ENCODE data around the gene CAMK1D. TPM values are rescaled to one million over a fixed set of nuclear protein-coding genes. Genes with fewer than 3 reads are reported as not detected.

Gene CAMK1D
- total RNA-seq, 2 experiments from 2014 or later, result 28.8 to 35.3 TPM

GRCh38 chr10:12465385-12466136, 116.2 kb downstream of the CAMK1D start:
- intact Hi-C loops (cut with DNase I, micrococcal nuclease), result no loop called here
- no peaks in the 10 kb centered on the region for H3K9me3 ChIP-seq (ENCODE audit: control insufficient read depth in 1 of 2, insufficient read depth in 1 of 2, low read length in 2 of 2)
- DNase-seq (no peak), ATAC-seq (ENCODE audit: poor library complexity) (no peak)
- TF ChIP-seq CTCF (IDR thresholded peaks at IDR 0.05), result no peak
- no peak overlapping the region for H3K4me3 ChIP-seq (ENCODE audit: low read length)
- peaks cover 31% of the 10 kb centered on the region for H3K4me1 Mint-ChIP-seq (ENCODE audit: low read depth)
- no peaks in the 10 kb centered on the region for H3K27me3 Mint-ChIP-seq
- H3K4me1 ChIP-seq (ENCODE audit: insufficient read depth, low read length), result peaks cover 8% of the 10 kb centered on the region
- CTCF ChIA-PET, result no interaction called here
- H3K36me3 Mint-ChIP-seq (ENCODE audit: low read depth), result peaks cover 5% of the 10 kb centered on the region
- no peaks in the 10 kb centered on the region for H3K27me3 ChIP-seq (ENCODE audit: control insufficient read depth in 1 of 2, insufficient read depth in 2 of 2, low read length in 2 of 2)
- H3K27ac Mint-ChIP-seq, result no peak overlapping the region
- POLR2A ChIA-PET, result no interaction called here
- H3K36me3 ChIP-seq (ENCODE audit: insufficient read depth, low read length), result no peaks in the 10 kb centered on the region
- no peak overlapping the region for H3K4me3 Mint-ChIP-seq
- no peaks in the 10 kb centered on the region for H3K9me3 Mint-ChIP-seq
- no peak overlapping the region for H3K27ac ChIP-seq (ENCODE audit: low read depth in 1 of 2, low read length in 2 of 2)

GRCh38 chr10:12466704-12467305, 117.5 kb downstream of the CAMK1D start:
- ChIA-PET CTCF (no interaction called here), POLR2A (no interaction called here)
- no peak for TF ChIP-seq CTCF (IDR thresholded peaks at IDR 0.05)
- DNase-seq, result no peak
- Mint-ChIP-seq H3K27me3 (no peaks in the 10 kb centered on the region), H3K4me1 (ENCODE audit: low read depth) (peaks cover 36% of the 10 kb centered on the region), H3K27ac (no peak overlapping the region), H3K9me3 (no peaks in the 10 kb centered on the region), H3K4me3 (no peak overlapping the region), H3K36me3 (ENCODE audit: low read depth) (peaks cover 5% of the 10 kb centered on the region)
- Histone ChIP-seq H3K27ac (ENCODE audit: low read depth in 1 of 2, low read length in 2 of 2) (no peak overlapping the region), H3K9me3 (ENCODE audit: control insufficient read depth in 1 of 2, insufficient read depth in 1 of 2, low read length in 2 of 2) (no peaks in the 10 kb centered on the region), H3K27me3 (ENCODE audit: control insufficient read depth in 1 of 2, insufficient read depth in 2 of 2, low read length in 2 of 2) (no peaks in the 10 kb centered on the region), H3K36me3 (ENCODE audit: insufficient read depth, low read length) (no peaks in the 10 kb centered on the region), H3K4me1 (ENCODE audit: insufficient read depth, low read length) (peaks cover 10% of the 10 kb centered on the region), H3K4me3 (ENCODE audit: low read length) (no peak overlapping the region)
- no peak for ATAC-seq (ENCODE audit: poor library complexity)
- intact Hi-C loops (cut with DNase I, micrococcal nuclease), result no loop called here

GRCh38 chr10:12469345-12469744, 120.0 kb downstream of the CAMK1D start:
- peak overlapping the region; percentile 7 for H3K27ac Mint-ChIP-seq
- no peaks in the 10 kb centered on the region for H3K9me3 ChIP-seq (ENCODE audit: control insufficient read depth in 1 of 2, insufficient read depth in 1 of 2, low read length in 2 of 2)
- no peak for TF ChIP-seq CTCF (IDR thresholded peaks at IDR 0.05)
- CTCF ChIA-PET, result no interaction called here
- H3K9me3 Mint-ChIP-seq, result no peaks in the 10 kb centered on the region
- H3K36me3 Mint-ChIP-seq (ENCODE audit: low read depth), result no peaks in the 10 kb centered on the region
- POLR2A ChIA-PET, result no interaction called here
- intact Hi-C loops (cut with DNase I, micrococcal nuclease), result no loop called here
- H3K4me1 Mint-ChIP-seq (ENCODE audit: low read depth), result peaks cover 48% of the 10 kb centered on the region
- no peak for DNase-seq
- H3K27ac ChIP-seq (ENCODE audit: low read depth in 1 of 2, low read length in 2 of 2), result no peak overlapping the region
- H3K4me3 ChIP-seq (ENCODE audit: low read length), result no peak overlapping the region
- ATAC-seq (ENCODE audit: poor library complexity), result no peak
- no peaks in the 10 kb centered on the region for H3K36me3 ChIP-seq (ENCODE audit: insufficient read depth, low read length)
- peaks cover 10% of the 10 kb centered on the region for H3K4me1 ChIP-seq (ENCODE audit: insufficient read depth, low read length)
- H3K27me3 ChIP-seq (ENCODE audit: control insufficient read depth in 1 of 2, insufficient read depth in 2 of 2, low read length in 2 of 2), result no peaks in the 10 kb centered on the region
- H3K27me3 Mint-ChIP-seq, result no peaks in the 10 kb centered on the region
- H3K4me3 Mint-ChIP-seq, result no peak overlapping the region

All from CD4-positive, alpha-beta T cell (primary cell).